Activated CD4-positive, CD25-positive, alpha-beta regulatory T cell treated with anti-CD3 and anti-CD28 coated beads, Interleukin-2, amount 50 U/mL, for 72 hours (primary cell): ENCODE results near the gene DIAPH2.
"Not testable (repeated sequence)": the region's sequence is repeated elsewhere in the genome, so short reads cannot be mapped to it uniquely, and the experiment has no call there.

Source experiments
- DNase-seq: peaks from one replicate; pipeline ENCODE4 v3.0.0; 2021

The DIAPH2 gene

GRCh38 chrX:96834137-96834536 lies 149.5 kb downstream of the DIAPH2 start:
- no peak for DNase-seq

GRCh38 chrX:96835660-96836289 lies 151.1 kb downstream of the DIAPH2 start:
- no peak for DNase-seq

GRCh38 chrX:96837808-96838207 lies 153.2 kb downstream of the DIAPH2 start:
- DNase-seq, result no peak

- DNase-seq, result no peak
These were observed 153.9 kb downstream of the DIAPH2 start for GRCh38 chrX:96838537-96838936.

GRCh38 chrX:96841325-96841724 lies 156.7 kb downstream of the DIAPH2 start:
- DNase-seq, result no peak

GRCh38 chrX:96841866-96842265 lies 157.2 kb downstream of the DIAPH2 start:
- DNase-seq, result not testable (repeated sequence)

GRCh38 chrX:96843566-96843965 lies 158.9 kb downstream of the DIAPH2 start:
- DNase-seq, result no peak

- DNase-seq, result no peak
These were observed 162.2 kb downstream of the DIAPH2 start for GRCh38 chrX:96846841-96847240.

- not testable (repeated sequence) for DNase-seq
These were observed 174.8 kb downstream of the DIAPH2 start for GRCh38 chrX:96859422-96859821.

- no peak for DNase-seq
These were observed 176.6 kb downstream of the DIAPH2 start for GRCh38 chrX:96861218-96861617.

- no peak for DNase-seq
These were observed 177.0 kb downstream of the DIAPH2 start for GRCh38 chrX:96861661-96862060.

GRCh38 chrX:96883608-96884007 lies 199.0 kb downstream of the DIAPH2 start, which contains the start of gene RPA4:
Gene RPA4 (plus strand): TSS chrX:96883908. CDS start chrX:96884311, 403 bp downstream.
- no peak for DNase-seq

- DNase-seq, result no peak
These were observed 199.4 kb downstream of the DIAPH2 start for GRCh38 chrX:96884027-96884426.

- no peak for DNase-seq
These were observed 205.1 kb downstream of the DIAPH2 start for GRCh38 chrX:96889726-96890125.

GRCh38 chrX:96906741-96907140 lies 222.1 kb downstream of the DIAPH2 start:
- DNase-seq, result no peak

GRCh38 chrX:96907516-96908272 lies 223.1 kb downstream of the DIAPH2 start:
- DNase-seq, result no peak

GRCh38 chrX:96909291-96909690 lies 224.6 kb downstream of the DIAPH2 start:
- DNase-seq, result no peak

- no peak for DNase-seq
These were observed 234.2 kb downstream of the DIAPH2 start for GRCh38 chrX:96918864-96919263.

- no peak for DNase-seq
These were observed 235.0 kb downstream of the DIAPH2 start for GRCh38 chrX:96919672-96920071.

- DNase-seq, result no peak
These were observed 239.9 kb downstream of the DIAPH2 start for GRCh38 chrX:96924581-96924980.

GRCh38 chrX:96929036-96929435 lies 244.4 kb downstream of the DIAPH2 start:
- DNase-seq, result no peak

- DNase-seq, result no peak
These were observed 273.1 kb downstream of the DIAPH2 start for GRCh38 chrX:96957718-96958117.

- no peak for DNase-seq
These were observed 287.2 kb downstream of the DIAPH2 start for GRCh38 chrX:96971812-96972211.

GRCh38 chrX:96978906-96979305 lies 294.3 kb downstream of the DIAPH2 start:
- DNase-seq, result no peak

GRCh38 chrX:96979766-96980165 lies 295.1 kb downstream of the DIAPH2 start:
- DNase-seq, result no peak
